Measurements from ENCODE around the gene C16orf89. TPM values are rescaled to one million over a fixed set of nuclear protein-coding genes. Genes with fewer than 3 reads are reported as not detected.
"Not testable (repeated sequence)": the region's sequence is repeated elsewhere in the genome, so short reads cannot be mapped to it uniquely, and the experiment has no call there.

C16orf89 gene, protein sequence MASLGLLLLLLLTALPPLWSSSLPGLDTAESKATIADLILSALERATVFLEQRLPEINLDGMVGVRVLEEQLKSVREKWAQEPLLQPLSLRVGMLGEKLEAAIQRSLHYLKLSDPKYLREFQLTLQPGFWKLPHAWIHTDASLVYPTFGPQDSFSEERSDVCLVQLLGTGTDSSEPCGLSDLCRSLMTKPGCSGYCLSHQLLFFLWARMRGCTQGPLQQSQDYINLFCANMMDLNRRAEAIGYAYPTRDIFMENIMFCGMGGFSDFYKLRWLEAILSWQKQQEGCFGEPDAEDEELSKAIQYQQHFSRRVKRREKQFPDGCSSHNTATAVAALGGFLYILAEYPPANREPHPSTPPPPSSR
- total RNA-seq (2021) (not detected in 2 replicates), Bru-seq, nascent RNA (not detected), BruChase-seq, experiment 1, labeled RNA remaining after a 2-hour chase (not detected), BruChase-seq, experiment 2, labeled RNA remaining after a 6-hour chase (not detected)
- long read RNA-seq: 0 reads

DNA sequence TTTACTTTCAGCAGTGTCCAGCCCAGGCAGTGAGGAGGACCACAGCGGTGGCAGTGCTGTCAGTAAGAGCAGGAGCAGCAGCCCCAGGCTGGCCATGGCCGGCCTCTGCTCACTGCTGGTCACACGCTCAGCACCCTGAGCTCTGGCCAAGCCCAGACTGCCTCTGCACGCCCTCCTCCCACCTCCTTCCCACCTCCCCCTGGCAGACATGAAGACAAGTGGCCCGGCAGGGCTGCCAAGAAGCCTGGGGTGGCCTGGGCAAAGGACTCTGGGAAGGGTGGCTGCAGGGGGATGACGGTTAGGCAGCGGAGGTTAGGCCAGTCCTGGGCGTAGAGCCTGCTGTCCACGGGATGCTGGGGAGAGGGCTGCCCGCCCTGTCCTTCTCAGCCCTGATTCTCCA, at the start of gene C16orf89:
Gene C16orf89, minus strand, starts transcription at position 144 of the 400 bp plus-strand sequence. Its CDS starts 48 bp downstream, at position 96.
- peaks cover 54% of the 10 kb centered on the region for H3K27me3 ChIP-seq (replicated peaks; ENCODE audit: insufficient read depth, low read depth, low read length, poor library complexity)
- intact Hi-C loops (cut with micrococcal nuclease; ENCODE audit: unreplicated experiment): no loop called here
- no TSS peak for BruUV-seq (replicated peaks)
- H3K4me1 ChIP-seq (ENCODE audit: insufficient read depth, low read length, poor library complexity, severe bottlenecking): no peaks in the 10 kb centered on the region
- ChIA-PET CTCF (no interaction called here), POLR2A (ENCODE audit: low non-redundant PET) (no interaction called here)
- H3K4me3 ChIP-seq (ENCODE audit: low read depth, low read length, poor library complexity, severe bottlenecking): no peak within 1 kb of the TSS
- H3K9me3 ChIP-seq (ENCODE audit: low read depth, low read length, poor library complexity, severe bottlenecking): no peaks in the 10 kb centered on the region
- no peak for TF ChIP-seq EZH2 (IDR thresholded peaks at IDR 0.05; ENCODE audit: borderline replicate concordance, low read depth, low read length, poor library complexity, severe bottlenecking)
- TF ChIP-seq, protein P1, sequence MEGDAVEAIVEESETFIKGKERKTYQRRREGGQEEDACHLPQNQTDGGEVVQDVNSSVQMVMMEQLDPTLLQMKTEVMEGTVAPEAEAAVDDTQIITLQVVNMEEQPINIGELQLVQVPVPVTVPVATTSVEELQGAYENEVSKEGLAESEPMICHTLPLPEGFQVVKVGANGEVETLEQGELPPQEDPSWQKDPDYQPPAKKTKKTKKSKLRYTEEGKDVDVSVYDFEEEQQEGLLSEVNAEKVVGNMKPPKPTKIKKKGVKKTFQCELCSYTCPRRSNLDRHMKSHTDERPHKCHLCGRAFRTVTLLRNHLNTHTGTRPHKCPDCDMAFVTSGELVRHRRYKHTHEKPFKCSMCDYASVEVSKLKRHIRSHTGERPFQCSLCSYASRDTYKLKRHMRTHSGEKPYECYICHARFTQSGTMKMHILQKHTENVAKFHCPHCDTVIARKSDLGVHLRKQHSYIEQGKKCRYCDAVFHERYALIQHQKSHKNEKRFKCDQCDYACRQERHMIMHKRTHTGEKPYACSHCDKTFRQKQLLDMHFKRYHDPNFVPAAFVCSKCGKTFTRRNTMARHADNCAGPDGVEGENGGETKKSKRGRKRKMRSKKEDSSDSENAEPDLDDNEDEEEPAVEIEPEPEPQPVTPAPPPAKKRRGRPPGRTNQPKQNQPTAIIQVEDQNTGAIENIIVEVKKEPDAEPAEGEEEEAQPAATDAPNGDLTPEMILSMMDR (conservative IDR thresholded peaks at IDR 0.05; ENCODE audit: low read depth, low read length): no peak
- DNase-seq (ENCODE audit: low spot score): no peak
- H3K27ac ChIP-seq (ENCODE audit: low read depth, low read length, poor library complexity, severe bottlenecking): no peak within 1 kb of the TSS
- no peaks in the 10 kb centered on the region for H3K36me3 ChIP-seq (ENCODE audit: insufficient read depth, low read length, poor library complexity, severe bottlenecking)

DNA sequence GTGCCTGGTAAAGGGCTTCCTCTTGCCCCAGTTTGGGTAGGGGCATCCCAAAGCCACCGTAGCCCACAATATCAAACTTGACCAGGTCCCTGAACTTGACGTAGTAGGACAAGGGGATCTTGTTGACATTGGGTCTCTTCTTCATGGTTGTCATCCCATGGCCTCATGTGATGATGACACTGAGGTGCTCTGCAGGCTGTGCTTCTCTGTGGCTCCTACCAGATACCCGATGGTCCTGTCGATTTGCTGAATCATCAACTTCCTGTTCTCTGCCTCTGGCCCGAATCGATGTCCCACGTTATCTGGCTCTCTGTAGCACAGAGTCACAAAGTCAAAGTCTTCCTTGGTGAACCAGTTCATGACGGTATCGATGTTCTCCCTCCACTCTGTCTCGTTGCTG, 45.2 kb upstream of the C16orf89 start:
- H3K27me3 ChIP-seq (replicated peaks; ENCODE audit: insufficient read depth, low read depth, low read length, poor library complexity); intact Hi-C loops (cut with micrococcal nuclease; ENCODE audit: unreplicated experiment); CTCF ChIA-PET; H3K4me1 ChIP-seq (ENCODE audit: insufficient read depth, low read length, poor library complexity, severe bottlenecking); DNase-seq (ENCODE audit: low spot score); BruUV-seq (replicated peaks); H3K36me3 ChIP-seq (ENCODE audit: insufficient read depth, low read length, poor library complexity, severe bottlenecking); H3K4me3 ChIP-seq (ENCODE audit: low read depth, low read length, poor library complexity, severe bottlenecking); H3K9me3 ChIP-seq (ENCODE audit: low read depth, low read length, poor library complexity, severe bottlenecking); POLR2A ChIA-PET (ENCODE audit: low non-redundant PET); H3K27ac ChIP-seq (ENCODE audit: low read depth, low read length, poor library complexity, severe bottlenecking): not testable (repeated sequence)

DNA sequence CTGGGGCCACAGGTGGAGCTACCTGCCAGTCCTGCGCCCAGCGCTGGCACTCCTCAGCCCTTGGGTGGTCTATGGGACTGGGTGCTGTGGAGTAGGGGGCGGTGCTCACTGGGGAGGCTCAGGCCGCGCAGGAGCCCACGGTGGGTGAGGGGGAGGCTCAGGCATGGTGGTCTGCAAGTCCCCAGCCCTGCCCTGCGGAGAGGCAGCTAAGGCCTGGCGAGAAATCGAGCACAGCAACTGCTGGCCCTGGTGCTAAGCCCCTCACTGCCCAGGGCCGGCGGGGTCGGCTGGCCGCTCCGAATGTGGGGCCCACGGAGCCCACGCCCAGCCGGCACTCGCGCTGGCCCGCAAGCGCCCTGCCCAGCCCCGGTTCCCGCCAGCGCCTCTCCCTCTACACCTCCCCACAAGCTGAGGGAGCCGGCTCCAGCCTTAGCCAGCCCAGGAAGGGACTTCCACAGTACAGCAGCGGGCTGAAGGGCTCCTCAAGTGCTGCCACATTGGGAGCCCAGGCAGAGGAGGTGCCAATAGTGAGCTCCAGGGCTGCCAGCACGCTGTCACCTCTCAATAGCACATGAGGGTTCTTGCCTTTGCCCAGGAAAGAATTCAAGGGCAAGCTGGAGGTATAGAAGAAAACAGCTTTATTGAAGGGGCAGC, 42.9 kb upstream of the C16orf89 start:
- intact Hi-C loops (cut with micrococcal nuclease; ENCODE audit: unreplicated experiment): no loop called here
- CTCF ChIA-PET: no interaction called here
- Histone ChIP-seq H3K9me3 (ENCODE audit: low read depth, low read length, poor library complexity, severe bottlenecking) (no peaks in the 10 kb centered on the region), H3K4me1 (ENCODE audit: insufficient read depth, low read length, poor library complexity, severe bottlenecking) (no peaks in the 10 kb centered on the region), H3K27ac (ENCODE audit: low read depth, low read length, poor library complexity, severe bottlenecking) (no peak overlapping the region), H3K4me3 (ENCODE audit: low read depth, low read length, poor library complexity, severe bottlenecking) (no peak overlapping the region), H3K27me3 (replicated peaks; ENCODE audit: insufficient read depth, low read depth, low read length, poor library complexity) (no peaks in the 10 kb centered on the region), H3K36me3 (ENCODE audit: insufficient read depth, low read length, poor library complexity, severe bottlenecking) (no peaks in the 10 kb centered on the region)
- POLR2A ChIA-PET (ENCODE audit: low non-redundant PET): no interaction called here
- TF ChIP-seq, protein P1 (conservative IDR thresholded peaks at IDR 0.05; ENCODE audit: low read depth, low read length): no peak
- no peak for TF ChIP-seq EZH2 (IDR thresholded peaks at IDR 0.05; ENCODE audit: borderline replicate concordance, low read depth, low read length, poor library complexity, severe bottlenecking)
- no TSS peak for BruUV-seq (replicated peaks)
- no peak for DNase-seq (ENCODE audit: low spot score)

DNA sequence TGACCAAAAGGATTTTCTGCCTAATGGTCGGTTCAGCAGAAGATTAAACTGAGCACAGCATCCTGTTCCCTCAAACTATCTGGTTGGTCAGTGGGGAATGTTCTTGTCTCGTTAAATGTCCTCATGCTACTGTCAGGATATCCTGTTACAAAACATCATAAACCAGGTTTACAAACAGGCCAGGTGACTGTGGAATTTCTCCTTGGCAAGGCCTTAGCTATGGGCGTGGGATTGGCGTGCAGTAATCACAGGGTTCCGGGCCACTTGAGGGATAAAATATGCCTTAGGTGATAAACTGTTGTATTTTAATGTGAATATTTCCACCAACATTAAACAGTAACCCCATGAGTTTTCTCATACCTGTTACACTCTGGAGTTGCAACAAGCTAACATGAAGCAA, 39.3 kb upstream of the C16orf89 start:
- H3K27me3 ChIP-seq (replicated peaks; ENCODE audit: insufficient read depth, low read depth, low read length, poor library complexity); H3K4me1 ChIP-seq (ENCODE audit: insufficient read depth, low read length, poor library complexity, severe bottlenecking); DNase-seq (ENCODE audit: low spot score); H3K27ac ChIP-seq (ENCODE audit: low read depth, low read length, poor library complexity, severe bottlenecking); BruUV-seq (replicated peaks); POLR2A ChIA-PET (ENCODE audit: low non-redundant PET); H3K36me3 ChIP-seq (ENCODE audit: insufficient read depth, low read length, poor library complexity, severe bottlenecking); intact Hi-C loops (cut with micrococcal nuclease; ENCODE audit: unreplicated experiment); H3K4me3 ChIP-seq (ENCODE audit: low read depth, low read length, poor library complexity, severe bottlenecking); H3K9me3 ChIP-seq (ENCODE audit: low read depth, low read length, poor library complexity, severe bottlenecking); CTCF ChIA-PET: not testable (repeated sequence)

DNA sequence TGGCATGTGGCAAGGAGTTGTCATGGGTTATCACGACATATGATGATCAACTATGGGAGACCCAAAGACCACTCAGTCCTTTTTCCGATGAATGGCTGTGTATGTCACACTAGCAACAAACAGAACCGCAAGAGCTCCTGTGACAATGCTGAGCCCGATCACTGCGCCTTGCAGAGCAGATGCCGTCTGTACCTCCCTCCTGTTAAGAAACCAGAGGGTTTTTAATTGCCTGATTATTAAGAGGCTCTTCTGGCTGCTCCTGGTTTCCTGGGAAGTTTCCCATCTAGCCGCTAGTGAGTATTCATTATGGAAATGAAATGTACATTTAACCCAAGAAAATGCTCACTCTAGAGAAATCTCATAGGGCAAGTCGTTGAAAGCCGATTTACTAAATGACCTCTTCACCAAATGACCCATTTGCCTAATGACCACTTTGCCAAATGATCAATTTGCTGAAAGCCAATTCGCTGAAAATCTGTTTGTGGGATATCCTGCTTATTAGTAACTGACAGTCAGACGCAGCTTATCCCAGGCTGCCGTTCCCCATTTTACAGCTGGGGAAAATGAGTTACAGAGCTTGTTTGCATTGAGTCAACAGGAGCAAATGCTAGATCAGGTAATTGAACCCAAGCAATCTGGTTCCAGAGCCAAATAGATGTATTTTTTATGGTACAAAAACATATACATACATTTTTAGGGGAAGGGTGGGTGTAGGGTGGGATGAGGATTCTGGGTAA, 37.7 kb upstream of the C16orf89 start:
- intact Hi-C loops (cut with micrococcal nuclease; ENCODE audit: unreplicated experiment): not testable (repeated sequence)

More for the DNA sequence above, 37.7 kb upstream of the C16orf89 start:
- H3K27ac ChIP-seq (ENCODE audit: low read depth, low read length, poor library complexity, severe bottlenecking); POLR2A ChIA-PET (ENCODE audit: low non-redundant PET); BruUV-seq (replicated peaks); DNase-seq (ENCODE audit: low spot score); H3K4me1 ChIP-seq (ENCODE audit: insufficient read depth, low read length, poor library complexity, severe bottlenecking); H3K9me3 ChIP-seq (ENCODE audit: low read depth, low read length, poor library complexity, severe bottlenecking); H3K27me3 ChIP-seq (replicated peaks; ENCODE audit: insufficient read depth, low read depth, low read length, poor library complexity); CTCF ChIA-PET; H3K36me3 ChIP-seq (ENCODE audit: insufficient read depth, low read length, poor library complexity, severe bottlenecking); H3K4me3 ChIP-seq (ENCODE audit: low read depth, low read length, poor library complexity, severe bottlenecking): not testable (repeated sequence)

Measured in A673 (cell line).